Activated CD4-positive, CD25-positive, alpha-beta regulatory T cell (primary cell): ENCODE results near the gene MPHOSPH9.

Experiments
- DNase-seq, 4 experiments: peaks; one replicate each; lab custom pipeline; 2025; lab: John Stamatoyannopoulos, UW

Gene MPHOSPH9

GRCh38 chr12:123127182-123127495 lies 105.8 kb downstream of the MPHOSPH9 start:
- no peak for DNase-seq

GRCh38 chr12:123126294-123127181 lies 106.4 kb downstream of the MPHOSPH9 start:
- no peak for DNase-seq

- DNase-seq: no peak
Observed at GRCh38 chr12:123122626-123123025, 110.3 kb downstream of the MPHOSPH9 start.

GRCh38 chr12:123121670-123122069 lies 111.3 kb downstream of the MPHOSPH9 start:
- no peak for DNase-seq

- DNase-seq: peak in 1 of 4 experiments; percentile 23
Observed at GRCh38 chr12:123120452-123121166, 112.3 kb downstream of the MPHOSPH9 start.

- DNase-seq: peak in 3 of 4 experiments; percentile 28 to 46 (median 40)
Observed at GRCh38 chr12:123119808-123120207, 113.1 kb downstream of the MPHOSPH9 start.

GRCh38 chr12:123118497-123118896 lies 114.4 kb downstream of the MPHOSPH9 start:
- DNase-seq: no peak

GRCh38 chr12:123115409-123116121 lies 117.4 kb downstream of the MPHOSPH9 start:
- DNase-seq: peak in 1 of 4 experiments; percentile 13

DNA sequence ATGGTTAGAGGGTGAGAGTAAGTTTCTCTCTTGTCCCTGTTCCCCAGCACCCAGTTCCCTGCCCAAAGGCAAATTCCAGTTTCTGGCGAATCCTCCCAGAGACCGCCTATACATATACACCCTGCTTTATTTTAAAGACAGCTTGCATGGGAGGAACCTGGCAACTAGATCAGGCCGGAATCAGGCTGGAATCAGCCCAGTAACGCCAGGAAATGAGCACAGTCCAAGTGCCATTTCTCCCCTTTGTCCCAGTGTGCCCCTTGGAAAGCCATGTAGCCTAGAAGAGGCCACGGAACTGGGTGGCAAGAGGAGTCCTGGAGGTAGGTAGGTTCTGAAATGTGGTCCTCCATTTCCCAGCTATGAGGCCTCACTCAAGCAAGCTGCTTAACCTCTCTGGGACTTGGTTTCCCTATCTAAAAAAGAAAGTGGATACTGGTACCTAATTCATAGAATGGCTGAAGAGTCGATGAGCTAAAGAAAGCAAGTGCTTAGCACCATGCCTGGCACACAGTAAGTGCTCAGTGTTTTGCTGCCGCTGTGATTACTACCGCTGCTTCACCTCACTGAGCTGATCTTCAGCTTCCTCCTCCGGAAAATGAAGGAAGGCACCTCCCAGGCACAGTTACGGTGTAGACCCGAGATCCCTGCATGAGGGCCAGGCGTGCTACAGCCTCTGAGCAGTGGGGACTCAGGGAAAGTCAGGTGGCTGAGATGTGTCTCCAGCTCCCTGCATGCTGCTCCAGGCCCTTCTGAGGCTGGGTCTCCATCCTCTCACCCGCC lies 118.4 kb downstream of the MPHOSPH9 start:
- DNase-seq: no peak

DNA sequence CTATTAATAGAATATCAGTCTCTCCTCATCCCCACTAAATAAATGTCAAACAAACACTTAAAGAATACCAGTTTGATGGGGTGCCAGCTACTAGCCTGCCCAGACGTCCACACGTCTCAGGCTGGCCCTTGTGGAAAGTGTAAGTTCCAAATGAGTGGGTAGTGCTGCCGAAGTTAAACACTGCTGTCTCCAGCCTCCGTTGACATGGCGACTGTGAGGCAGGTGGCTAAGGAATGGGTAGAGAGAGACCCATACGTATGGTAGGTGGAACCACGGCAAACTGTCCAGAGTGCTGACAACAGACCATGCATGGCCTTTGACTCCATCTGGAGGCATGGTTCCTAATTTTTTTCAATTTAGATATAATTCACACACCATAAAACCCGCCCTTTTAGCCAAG lies 119.9 kb downstream of the MPHOSPH9 start:
- no peak for DNase-seq

GRCh38 chr12:123111498-123112165 lies 121.3 kb downstream of the MPHOSPH9 start:
- no peak for DNase-seq

DNA sequence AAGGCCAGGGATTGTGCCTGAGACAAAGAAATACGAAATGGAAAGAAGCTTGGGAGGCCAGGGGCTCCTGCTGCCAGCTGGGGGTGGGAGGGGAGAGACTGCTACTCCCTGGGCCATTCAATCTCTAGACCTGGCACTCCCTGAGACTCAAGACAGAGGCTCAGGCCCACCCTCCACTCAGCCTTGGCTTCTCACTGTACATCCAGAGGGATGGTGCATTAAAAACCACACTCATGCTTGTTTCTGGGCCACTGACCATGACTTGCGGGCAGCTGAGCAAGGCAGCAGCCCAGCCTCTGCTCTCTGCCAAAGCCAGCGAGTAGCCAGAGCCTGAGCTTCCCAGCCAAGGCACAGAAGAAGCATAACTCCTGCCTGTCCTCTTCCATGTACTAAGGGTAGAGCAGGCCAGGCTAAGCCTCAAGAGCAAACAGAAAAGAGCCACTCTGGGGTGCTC lies 123.6 kb downstream of the MPHOSPH9 start:
- DNase-seq: no peak

GRCh38 chr12:123108682-123109066 lies 124.3 kb downstream of the MPHOSPH9 start:
- DNase-seq: no peak

GRCh38 chr12:123107926-123108681 lies 124.8 kb downstream of the MPHOSPH9 start:
- DNase-seq: no peak

DNA sequence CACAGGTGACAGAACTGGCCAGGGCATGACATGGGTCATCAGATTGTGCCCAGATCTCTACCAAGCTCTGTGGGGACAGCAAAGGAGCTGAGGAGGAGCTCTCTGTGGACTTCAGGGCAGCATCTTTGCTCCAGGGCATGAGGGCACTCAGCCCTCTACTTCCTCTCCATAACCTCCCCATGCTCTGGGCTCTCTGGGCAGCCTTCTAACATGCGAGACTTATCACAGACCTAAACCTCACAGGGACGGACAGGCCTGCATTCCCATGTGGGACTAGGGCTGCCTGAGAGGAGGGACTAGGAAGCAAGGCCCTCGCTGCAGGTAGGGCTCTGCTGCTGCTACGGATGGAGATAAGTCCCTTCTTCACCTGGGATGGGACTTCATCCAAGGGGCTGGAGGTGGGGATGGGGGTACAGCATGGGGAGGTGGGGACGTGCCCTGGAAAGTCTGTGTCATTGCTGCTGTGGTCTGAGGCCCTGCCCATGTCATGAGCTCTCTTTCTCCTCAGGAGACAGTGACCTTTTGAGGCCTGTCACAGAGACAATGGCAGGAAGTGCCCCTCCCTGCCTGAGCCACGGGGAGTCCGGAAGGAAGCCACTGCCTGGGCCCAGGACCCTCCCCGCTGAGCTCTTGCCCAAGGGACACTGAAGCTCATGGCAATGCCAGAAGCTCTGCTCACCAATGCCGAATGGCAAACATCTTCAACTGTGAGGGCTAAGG lies 126.1 kb downstream of the MPHOSPH9 start:
- DNase-seq: peak in 3 of 4 experiments; percentile 38 to 56 (median 44)

- DNase-seq: no peak
Observed at GRCh38 chr12:123105211-123105826, 127.6 kb downstream of the MPHOSPH9 start.

DNA sequence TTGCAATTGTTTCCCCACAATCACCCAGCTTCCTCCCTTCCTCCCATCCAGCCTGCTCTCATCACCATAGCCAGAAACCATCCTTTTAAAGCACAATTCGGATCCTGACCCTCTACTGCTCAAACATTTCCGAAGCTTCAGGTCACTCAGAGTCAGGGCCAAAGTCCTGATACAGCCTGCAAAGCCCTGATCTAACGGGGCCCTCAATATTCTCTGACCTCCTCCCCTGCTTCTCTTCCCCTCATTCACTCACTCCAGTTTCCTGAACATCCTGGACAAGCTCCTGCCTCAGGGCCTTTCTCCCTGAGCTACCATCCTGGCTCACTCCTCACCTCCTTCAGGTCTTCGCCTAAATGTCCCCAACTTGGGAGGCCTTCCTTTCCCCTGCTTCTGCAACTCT lies 128.1 kb downstream of the MPHOSPH9 start:
- no peak for DNase-seq
